ENCODE results near the gene RIN3.

DNA sequence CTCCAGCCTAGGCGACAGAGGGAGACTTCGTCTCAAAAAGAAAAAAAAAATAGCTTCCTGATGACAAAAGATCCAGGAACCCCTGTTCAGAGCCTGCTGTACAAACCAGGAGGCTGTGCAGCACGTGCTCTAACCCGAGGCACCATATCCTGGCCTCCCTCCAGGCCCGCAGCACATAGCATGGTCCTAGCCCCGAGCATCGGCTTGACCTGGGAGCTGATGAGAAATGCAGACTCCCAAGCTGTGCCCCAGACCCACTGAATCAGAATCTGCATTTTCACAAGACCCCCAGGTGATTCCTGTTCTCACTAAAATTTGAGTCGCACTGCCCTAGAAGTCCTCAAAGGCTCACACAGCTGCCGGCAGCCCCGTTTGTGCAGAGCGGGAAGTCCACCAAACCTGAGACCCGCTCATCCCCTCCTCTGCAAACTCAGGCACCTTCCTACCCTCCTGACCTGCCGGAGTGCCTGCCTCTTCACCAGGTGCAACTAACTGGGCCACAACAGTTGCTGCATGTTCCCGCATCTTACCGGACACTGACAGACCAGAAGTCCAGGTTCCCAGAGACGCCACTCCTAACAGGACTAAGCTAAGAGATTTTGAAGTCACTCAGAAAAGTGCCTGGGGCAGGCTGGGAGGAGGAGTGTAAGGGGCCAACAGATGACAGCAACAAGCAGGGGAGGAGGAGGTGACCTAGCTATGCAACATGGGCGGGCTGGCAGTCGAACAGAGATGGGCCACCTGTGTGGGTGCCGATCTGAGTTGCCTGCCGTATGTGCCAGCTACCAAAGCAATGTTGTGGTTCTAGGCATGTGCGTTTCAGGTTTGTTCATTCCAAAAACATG lies 24.0 kb upstream of the RIN3 start:
- TF ChIP-seq, protein P1, sequence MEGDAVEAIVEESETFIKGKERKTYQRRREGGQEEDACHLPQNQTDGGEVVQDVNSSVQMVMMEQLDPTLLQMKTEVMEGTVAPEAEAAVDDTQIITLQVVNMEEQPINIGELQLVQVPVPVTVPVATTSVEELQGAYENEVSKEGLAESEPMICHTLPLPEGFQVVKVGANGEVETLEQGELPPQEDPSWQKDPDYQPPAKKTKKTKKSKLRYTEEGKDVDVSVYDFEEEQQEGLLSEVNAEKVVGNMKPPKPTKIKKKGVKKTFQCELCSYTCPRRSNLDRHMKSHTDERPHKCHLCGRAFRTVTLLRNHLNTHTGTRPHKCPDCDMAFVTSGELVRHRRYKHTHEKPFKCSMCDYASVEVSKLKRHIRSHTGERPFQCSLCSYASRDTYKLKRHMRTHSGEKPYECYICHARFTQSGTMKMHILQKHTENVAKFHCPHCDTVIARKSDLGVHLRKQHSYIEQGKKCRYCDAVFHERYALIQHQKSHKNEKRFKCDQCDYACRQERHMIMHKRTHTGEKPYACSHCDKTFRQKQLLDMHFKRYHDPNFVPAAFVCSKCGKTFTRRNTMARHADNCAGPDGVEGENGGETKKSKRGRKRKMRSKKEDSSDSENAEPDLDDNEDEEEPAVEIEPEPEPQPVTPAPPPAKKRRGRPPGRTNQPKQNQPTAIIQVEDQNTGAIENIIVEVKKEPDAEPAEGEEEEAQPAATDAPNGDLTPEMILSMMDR (conservative IDR thresholded peaks at IDR 0.05; ENCODE audit: low read depth, low read length): no peak
- TF ChIP-seq RAD21 (IDR thresholded peaks at IDR 0.05; ENCODE audit: low read length): no peak
- TF ChIP-seq POLR2A (IDR thresholded peaks at IDR 0.05; ENCODE audit: low read depth, low read length): no peak
- TF ChIP-seq, protein P2, sequence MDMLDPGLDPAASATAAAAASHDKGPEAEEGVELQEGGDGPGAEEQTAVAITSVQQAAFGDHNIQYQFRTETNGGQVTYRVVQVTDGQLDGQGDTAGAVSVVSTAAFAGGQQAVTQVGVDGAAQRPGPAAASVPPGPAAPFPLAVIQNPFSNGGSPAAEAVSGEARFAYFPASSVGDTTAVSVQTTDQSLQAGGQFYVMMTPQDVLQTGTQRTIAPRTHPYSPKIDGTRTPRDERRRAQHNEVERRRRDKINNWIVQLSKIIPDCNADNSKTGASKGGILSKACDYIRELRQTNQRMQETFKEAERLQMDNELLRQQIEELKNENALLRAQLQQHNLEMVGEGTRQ (IDR thresholded peaks at IDR 0.05; ENCODE audit: low read depth, low read length): no peak
- TF ChIP-seq SMC3 (IDR thresholded peaks at IDR 0.05; ENCODE audit: low read depth, low read length): no peak
